DOHH2 (cell line): Measurements from ENCODE around the gene PRIM2.
"Not testable (repeated sequence)": the region's sequence is repeated elsewhere in the genome, so short reads cannot be mapped to it uniquely, and the experiment has no call there.

ENCODE experiments used
- H3F3A ChIP-seq: fragments of 200-600 bp; sonication (generic), shearing (Covaris generic); 2 replicates; pipeline ENCODE4 v1.6.0; 2016; ENCODE audit warnings: antibody characterized with exemption, mild to moderate bottlenecking; ENCODE audit not compliant: control insufficient read depth, insufficient read depth
- H3K27ac ChIP-seq: fragments of 200-600 bp; sonication (generic); 2 replicates; pipeline ENCODE4 v1.5.1; 2014; ENCODE audit warnings: low read depth, mild to moderate bottlenecking, low read length, moderate library complexity
- H3K27me3 ChIP-seq: fragments of 200-600 bp; sonication (generic); 2 replicates; pipeline ENCODE4 v1.6.1; 2014; ENCODE audit warnings: mild to moderate bottlenecking, low read length, mixed read lengths; ENCODE audit not compliant: control insufficient read depth
- H3K36me3 ChIP-seq: fragments of 200-600 bp; sonication (generic); 2 replicates; pipeline ENCODE4 v1.6.1; 2014; ENCODE audit warnings: mild to moderate bottlenecking, low read length, moderate library complexity, mixed read lengths; ENCODE audit not compliant: control insufficient read depth
- H3K4me1 ChIP-seq: fragments of 200-600 bp; sonication (generic); 2 replicates; pipeline ENCODE4 v1.6.1; 2014; ENCODE audit warnings: mild to moderate bottlenecking, low read length, mixed read lengths; ENCODE audit not compliant: control insufficient read depth
- H3K4me2 ChIP-seq: fragments of 200-600 bp; sonication (generic); 2 replicates; pipeline ENCODE4 v1.6.0; 2014; ENCODE audit warnings: mild to moderate bottlenecking, low read length, moderate library complexity
- H3K4me3 ChIP-seq: fragments of 200-600 bp; sonication (generic); 2 replicates; pipeline ENCODE4 v1.5.1; 2014; ENCODE audit warnings: mild to moderate bottlenecking, low read length, mixed read lengths
- H3K79me2 ChIP-seq: fragments of 200-600 bp; sonication (generic); 2 replicates; pipeline ENCODE4 v1.6.1; 2014; ENCODE audit warnings: mild to moderate bottlenecking, low read length, mixed read lengths; ENCODE audit not compliant: control insufficient read depth
- H3K9me2 ChIP-seq: fragments of 200-600 bp; sonication (generic); replicated peaks from 2 replicates; pipeline ENCODE4 v1.6.1; 2014; ENCODE audit warnings: mild to moderate bottlenecking, low read length, mixed read lengths; ENCODE audit not compliant: control insufficient read depth
- H3K9me3 ChIP-seq: fragments of 200-600 bp; sonication (generic); 2 replicates; pipeline ENCODE4 v1.6.1; 2014; ENCODE audit warnings: antibody characterized with exemption, low read length, mixed read lengths; ENCODE audit not compliant: control insufficient read depth, insufficient read depth
- H4K20me1 ChIP-seq: fragments of 200-600 bp; sonication (generic); 2 replicates; pipeline ENCODE4 v1.6.0; 2014; ENCODE audit warnings: low read depth, mild to moderate bottlenecking, antibody characterized with exemption, low read length, moderate library complexity; ENCODE audit not compliant: control insufficient read depth, insufficient read depth

PRIM2 gene

GRCh38 chr6:57606331-57606730 lies 288.9 kb downstream of the PRIM2 start:
- not testable (repeated sequence) for H3K9me3 ChIP-seq, H3K36me3 ChIP-seq, H4K20me1 ChIP-seq, H3K9me2 ChIP-seq, H3K4me2 ChIP-seq, H3K27me3 ChIP-seq, H3K27ac ChIP-seq, H3F3A ChIP-seq, H3K4me3 ChIP-seq, H3K4me1 ChIP-seq, H3K79me2 ChIP-seq

GRCh38 chr6:57610612-57611011 lies 293.2 kb downstream of the PRIM2 start:
- H4K20me1 ChIP-seq, H3K9me2 ChIP-seq, H3K9me3 ChIP-seq, H3K36me3 ChIP-seq, H3K79me2 ChIP-seq, H3K27me3 ChIP-seq, H3K27ac ChIP-seq, H3K4me1 ChIP-seq, H3F3A ChIP-seq, H3K4me3 ChIP-seq, H3K4me2 ChIP-seq: not testable (repeated sequence)

DNA sequence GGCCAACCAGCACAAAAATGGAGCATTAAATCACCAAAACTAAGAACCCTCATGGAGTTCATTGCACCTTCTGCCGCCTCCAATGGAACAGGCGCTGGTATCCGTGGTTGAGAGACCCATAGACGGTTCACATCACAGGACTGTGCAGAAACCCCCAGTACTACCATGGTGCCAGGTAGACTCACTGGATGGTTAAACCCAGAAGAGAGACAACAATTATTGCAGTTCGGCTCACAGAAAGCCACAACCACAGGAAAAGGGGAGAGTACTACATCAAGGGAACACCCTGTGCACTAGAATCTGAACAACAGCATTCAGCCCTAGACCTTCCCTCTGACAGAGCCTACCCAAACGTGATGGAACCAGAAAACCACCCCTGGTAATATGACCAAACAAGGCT lies 301.5 kb downstream of the PRIM2 start:
- H3F3A ChIP-seq, H3K27ac ChIP-seq, H3K79me2 ChIP-seq, H3K36me3 ChIP-seq, H3K4me2 ChIP-seq, H3K27me3 ChIP-seq, H3K4me3 ChIP-seq, H4K20me1 ChIP-seq, H3K9me2 ChIP-seq, H3K9me3 ChIP-seq, H3K4me1 ChIP-seq: not testable (repeated sequence)

DNA sequence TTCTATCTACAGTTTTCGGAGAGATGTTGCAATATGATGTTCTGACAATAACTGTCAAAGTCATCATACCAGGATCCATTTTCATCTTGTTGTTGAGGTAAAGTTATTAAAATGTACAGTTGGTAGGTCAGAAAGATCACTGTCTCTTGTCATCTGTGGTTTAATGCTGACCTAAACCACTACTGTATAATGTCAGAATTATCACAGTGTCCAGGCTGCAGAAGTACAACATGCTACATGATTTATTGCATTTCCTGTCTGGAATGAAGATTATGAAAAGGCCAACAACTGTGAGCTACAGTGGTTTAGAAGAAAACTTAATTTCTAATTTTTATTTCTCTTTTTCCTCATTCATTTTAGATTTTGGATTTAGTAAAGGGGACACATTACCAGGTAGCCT lies 314.3 kb downstream of the PRIM2 start:
- H3K9me3 ChIP-seq, H3K4me1 ChIP-seq, H3K36me3 ChIP-seq, H3K4me3 ChIP-seq, H3K9me2 ChIP-seq, H4K20me1 ChIP-seq, H3K27ac ChIP-seq, H3K27me3 ChIP-seq, H3K4me2 ChIP-seq, H3F3A ChIP-seq, H3K79me2 ChIP-seq: not testable (repeated sequence)

GRCh38 chr6:57658526-57658925 lies 341.1 kb downstream of the PRIM2 start:
- H3K4me3 ChIP-seq, H3F3A ChIP-seq, H4K20me1 ChIP-seq, H3K27me3 ChIP-seq, H3K27ac ChIP-seq, H3K9me3 ChIP-seq, H3K79me2 ChIP-seq, H3K4me1 ChIP-seq, H3K9me2 ChIP-seq, H3K4me2 ChIP-seq, H3K36me3 ChIP-seq: not testable (repeated sequence)

GRCh38 chr6:57659794-57660193 lies 342.4 kb downstream of the PRIM2 start:
- H3F3A ChIP-seq, H3K27me3 ChIP-seq, H3K9me2 ChIP-seq, H3K9me3 ChIP-seq, H3K27ac ChIP-seq, H4K20me1 ChIP-seq, H3K4me1 ChIP-seq, H3K4me3 ChIP-seq, H3K79me2 ChIP-seq, H3K36me3 ChIP-seq, H3K4me2 ChIP-seq: not testable (repeated sequence)

GRCh38 chr6:57660940-57661339 lies 343.5 kb downstream of the PRIM2 start:
- H3K27ac ChIP-seq, H3K4me1 ChIP-seq, H3F3A ChIP-seq, H3K9me3 ChIP-seq, H3K79me2 ChIP-seq, H3K9me2 ChIP-seq, H3K4me3 ChIP-seq, H4K20me1 ChIP-seq, H3K27me3 ChIP-seq, H3K36me3 ChIP-seq, H3K4me2 ChIP-seq: not testable (repeated sequence)

GRCh38 chr6:57668108-57668507 lies 350.7 kb downstream of the PRIM2 start:
- not testable (repeated sequence) for H3F3A ChIP-seq, H3K27me3 ChIP-seq, H3K36me3 ChIP-seq, H3K79me2 ChIP-seq, H3K4me1 ChIP-seq, H4K20me1 ChIP-seq, H3K9me3 ChIP-seq, H3K27ac ChIP-seq, H3K4me3 ChIP-seq, H3K9me2 ChIP-seq, H3K4me2 ChIP-seq

DNA sequence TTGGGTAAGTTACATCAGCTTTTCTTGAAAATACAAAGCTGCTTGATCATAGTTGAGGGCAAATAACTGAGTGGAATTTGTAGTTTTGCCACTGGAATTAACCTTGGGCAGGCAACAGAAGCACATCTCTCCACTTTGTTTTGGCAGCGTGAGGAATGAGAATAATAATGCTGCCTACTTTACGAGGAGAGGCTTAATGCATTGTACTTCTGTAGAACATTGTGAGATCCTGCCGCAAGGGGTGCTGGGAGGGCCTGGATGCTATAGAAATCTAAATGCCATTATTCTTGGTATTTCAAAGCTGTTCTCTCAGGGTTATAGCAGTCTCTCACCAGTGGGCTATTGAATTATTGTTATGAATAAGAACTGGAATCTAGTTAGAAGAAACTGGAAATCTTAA lies 353.8 kb downstream of the PRIM2 start:
- not testable (repeated sequence) for H3K27ac ChIP-seq, H3K9me3 ChIP-seq, H3K79me2 ChIP-seq, H3K4me3 ChIP-seq, H3K36me3 ChIP-seq, H3K9me2 ChIP-seq, H3K4me1 ChIP-seq, H3K4me2 ChIP-seq, H3F3A ChIP-seq, H3K27me3 ChIP-seq, H4K20me1 ChIP-seq
